ENCODE data around the gene TGIF1.

Gene TGIF1

GRCh38 chr18:3440341-3440740 is 9.6 kb upstream of the TGIF1 start:
- no peak for DNase-seq

DNA sequence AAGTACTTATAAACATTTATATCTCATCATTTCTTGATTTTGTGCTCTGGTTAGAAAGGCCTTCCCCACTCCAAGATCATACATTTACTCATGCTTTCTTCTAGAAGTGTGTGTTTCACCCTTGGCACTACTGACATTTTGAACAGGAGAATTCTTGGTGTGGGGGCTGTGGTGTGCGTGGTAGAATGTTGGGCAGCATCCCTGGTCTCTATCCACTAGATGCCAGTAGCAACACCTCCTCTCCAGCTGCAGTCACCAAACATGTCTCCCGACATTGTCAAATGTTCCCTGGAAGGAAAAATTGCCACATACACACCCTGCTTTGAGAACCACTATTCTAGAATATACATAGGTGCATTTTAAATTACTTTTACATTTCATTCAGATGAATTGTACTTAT is 8.7 kb upstream of the TGIF1 start:
- DNase-seq = no peak

DNA sequence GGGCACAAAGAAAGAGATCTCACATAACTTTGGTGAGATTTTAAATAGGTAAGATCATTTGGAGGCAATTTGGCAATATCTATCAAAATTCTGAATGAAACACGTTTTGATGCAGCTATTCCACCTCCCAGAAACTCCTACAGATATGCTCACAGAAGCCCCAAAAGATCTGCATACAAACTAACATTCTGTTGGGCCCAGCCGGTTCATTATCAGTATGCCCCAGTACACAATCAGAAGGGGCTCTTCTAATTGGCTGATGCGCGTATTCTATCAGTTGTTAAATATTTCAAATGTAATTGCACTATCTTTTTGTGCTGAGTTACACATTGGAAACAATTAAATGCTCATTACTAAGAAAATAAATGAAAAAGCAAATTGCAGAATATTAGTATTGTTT is 7.1 kb upstream of the TGIF1 start:
- DNase-seq = no peak

DNA sequence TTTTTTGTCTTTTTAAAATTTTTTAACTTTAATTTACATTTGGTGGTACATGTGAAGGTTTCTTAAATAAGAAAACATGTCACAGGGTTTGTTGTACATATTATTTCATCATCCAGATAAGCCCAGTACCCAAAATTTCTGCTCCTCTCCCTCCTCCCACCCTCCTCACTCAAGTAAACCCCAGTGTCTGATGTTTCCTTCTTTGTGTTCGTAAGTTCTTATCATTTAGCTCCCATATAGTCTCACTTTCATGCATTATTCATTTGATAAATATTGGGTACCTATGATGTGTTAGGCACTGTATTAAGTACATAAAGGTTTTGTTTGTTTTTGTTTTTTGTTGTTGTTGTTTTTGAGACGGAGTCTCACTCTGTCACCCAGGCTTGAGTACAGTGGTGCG is 5.7 kb upstream of the TGIF1 start:
- no peak for DNase-seq

DNA sequence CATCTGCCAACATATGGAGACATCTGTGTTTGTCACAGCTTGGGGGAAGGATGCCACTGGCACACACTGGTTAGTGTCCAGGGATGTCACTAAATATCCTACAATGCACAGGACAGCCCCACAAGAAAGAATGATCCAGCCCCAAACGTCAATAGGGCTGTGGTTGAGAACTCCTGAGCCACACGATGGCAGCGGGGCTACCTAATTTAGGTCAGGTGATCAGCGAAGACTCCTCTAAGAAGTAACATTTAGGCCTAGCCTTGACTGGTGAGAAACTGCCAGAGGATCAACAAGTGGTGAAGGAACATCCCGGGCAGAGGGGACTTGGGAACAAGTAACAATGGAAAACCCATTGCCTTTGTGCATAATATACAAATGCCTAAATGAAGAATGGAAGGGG is 5.0 kb upstream of the TGIF1 start:
- no peak for DNase-seq

DNA sequence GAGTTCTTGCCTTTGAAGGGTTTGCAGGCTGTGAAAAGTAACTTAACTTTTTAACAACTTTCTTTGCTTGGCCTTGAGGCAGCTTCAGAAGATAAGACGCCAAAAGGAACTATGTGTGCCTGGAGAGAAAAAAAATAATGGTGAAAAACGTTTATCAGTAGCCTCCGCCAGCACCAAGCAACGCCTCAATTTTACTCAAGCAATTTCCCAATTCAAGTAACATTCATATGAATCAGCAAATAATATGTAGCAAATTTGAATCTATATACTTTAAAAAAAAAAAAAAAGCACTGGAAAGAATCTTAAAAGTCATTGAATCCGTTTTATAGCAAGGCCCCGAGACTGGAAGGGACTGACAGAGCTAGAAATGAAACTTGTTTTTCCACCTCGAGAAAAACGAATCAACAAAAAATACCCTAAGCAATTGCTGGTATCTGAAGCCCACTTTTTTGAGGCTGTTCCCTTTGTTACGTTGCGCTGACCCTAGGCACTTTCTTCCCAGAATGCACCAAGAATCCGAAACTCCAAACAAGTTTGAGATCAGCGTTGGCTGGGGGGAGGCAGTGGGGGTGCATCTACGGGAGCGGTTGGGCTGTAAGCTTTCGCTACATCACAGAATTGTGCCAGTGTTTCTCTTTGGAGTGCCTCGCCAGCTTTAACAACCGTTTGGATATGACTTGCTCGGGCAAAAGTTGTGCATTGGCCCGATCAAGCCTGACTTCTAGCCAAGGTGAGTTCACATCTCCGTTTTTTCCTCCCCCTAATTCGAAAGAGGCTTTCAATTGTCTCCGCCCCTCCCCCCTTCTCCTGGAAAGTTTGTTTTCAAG is 2.7 kb upstream of the TGIF1 start:
- no peak for DNase-seq

DNA sequence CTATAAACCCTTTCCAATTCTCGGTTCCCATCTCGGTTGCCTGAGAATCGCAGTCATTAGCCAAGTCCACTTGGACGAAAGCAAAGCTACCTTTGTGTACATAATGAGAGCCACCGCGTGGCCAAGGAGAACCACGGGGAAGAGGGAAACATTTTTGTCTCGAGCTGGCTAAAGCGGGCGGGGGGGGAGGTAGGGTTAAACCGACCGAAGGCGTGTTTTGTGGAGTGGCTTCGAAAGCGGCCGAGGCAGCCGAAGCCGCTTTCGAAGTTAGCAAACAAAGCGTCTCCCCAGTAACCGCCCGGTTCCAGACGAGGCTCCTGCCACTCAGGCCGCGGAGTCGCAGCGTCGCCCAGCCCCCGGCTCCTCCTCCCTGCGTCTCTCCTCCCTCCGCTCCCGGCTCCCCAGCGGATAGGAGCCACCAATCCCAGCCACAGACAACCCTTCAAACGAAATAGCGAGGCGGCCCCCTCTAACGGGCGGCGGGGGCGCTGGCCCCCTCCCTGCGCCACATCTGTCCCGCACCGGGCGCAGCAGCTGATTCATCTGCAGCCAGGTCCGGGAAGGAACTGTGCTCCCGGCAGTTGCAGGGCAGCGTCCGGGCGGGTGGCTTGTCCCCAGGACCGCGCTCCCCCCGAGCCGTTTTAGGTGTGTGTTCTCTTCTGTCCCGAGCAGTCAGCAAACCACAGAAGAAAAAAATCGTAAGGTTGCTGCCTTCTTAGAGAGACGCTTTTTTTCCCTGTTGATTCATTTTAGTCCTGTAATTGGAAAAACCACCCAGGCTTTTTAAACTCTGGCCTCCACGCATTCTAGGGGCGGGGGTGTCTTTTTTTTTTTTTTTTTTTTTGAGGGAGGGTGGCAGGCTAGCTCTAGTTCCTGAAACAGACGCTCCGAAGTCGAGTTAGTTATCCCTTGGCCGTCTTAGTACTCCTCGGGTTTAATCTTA is 1.8 kb upstream of the TGIF1 start:
- DNase-seq = peak; percentile 79 to 85

- DNase-seq = peak in 1 of 2 experiments; percentile 12
These were observed 997 bp upstream of the TGIF1 start for GRCh38 chr18:3448838-3449511.

DNA sequence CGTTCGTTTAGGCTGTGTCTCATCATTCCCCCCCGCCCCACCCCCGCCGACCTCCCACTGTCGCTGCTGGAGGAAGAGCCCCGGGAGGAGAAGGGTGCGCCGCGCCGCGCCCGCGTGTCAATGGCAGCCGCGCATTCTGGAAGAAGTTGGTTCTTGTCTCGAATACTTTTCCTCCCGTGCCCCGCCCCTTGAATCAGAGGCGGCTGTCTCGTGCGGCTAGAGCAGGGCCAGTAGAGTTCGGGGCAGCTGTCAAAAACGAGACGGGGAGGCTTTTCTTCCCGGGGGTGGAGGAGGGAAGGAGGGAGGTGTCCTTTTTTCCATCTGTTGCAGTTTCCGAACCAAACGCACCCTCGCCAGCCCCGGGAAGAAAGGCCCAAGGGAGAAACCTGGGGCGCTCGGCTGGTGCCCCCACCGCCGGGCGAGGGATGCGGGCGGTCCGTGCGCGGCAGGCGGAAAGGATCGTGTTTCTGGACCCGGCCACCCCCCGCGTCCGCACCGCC is 410 bp upstream of the TGIF1 start:
- DNase-seq = no peak

- DNase-seq = no peak
These were observed 819 bp downstream of the TGIF1 start for GRCh38 chr18:3450799-3451182.

- DNase-seq = peak in 1 of 2 experiments; percentile 9
These were observed 1.4 kb downstream of the TGIF1 start for GRCh38 chr18:3451183-3451988.

GRCh38 chr18:3451989-3452749 is 2.2 kb downstream of the TGIF1 start:
- no peak for DNase-seq

GRCh38 chr18:3452750-3453539 is 3.0 kb downstream of the TGIF1 start:
- DNase-seq = no peak

DNA sequence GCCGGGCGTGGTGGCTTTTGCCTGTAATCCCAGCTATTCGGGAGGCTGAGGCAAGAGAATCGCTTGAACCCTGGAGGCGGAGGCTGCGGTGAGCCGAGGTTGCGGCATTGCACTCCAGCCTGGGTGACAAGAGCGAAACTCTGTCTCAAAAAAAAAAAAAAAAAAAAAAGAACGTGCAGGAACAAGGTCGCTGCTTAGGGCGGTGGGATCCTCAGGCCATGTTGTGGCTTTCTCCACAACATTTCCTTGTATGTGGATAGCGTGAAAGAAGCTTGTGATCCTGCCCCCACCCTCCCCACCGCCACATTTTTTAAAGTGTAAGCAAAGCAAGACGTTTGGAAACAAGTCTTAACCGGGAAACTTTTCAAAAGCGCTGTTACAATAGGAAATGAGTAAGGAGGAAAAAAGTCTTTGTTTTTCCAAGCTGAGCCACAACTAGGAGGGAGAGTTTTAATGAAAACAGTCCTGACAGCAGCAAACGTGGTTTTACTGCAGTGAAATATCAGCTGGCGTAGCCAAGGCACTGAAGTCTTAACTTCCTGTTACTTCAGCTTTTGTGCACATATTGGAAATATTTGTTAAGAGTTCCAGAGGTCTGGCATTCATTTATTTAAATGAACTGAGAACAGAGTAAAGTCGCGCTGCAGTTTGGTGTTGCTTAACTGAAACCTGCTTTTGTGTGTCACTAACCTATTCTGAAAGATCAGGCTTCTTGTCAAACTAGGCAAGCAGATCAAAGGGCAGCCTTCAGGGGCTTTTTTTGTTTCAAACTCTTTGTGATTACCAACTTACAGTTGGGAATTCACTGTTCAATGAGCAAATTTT is 3.8 kb downstream of the TGIF1 start:
- DNase-seq = no peak

GRCh38 chr18:3454365-3455089 is 4.6 kb downstream of the TGIF1 start:
- no peak for DNase-seq

DNA sequence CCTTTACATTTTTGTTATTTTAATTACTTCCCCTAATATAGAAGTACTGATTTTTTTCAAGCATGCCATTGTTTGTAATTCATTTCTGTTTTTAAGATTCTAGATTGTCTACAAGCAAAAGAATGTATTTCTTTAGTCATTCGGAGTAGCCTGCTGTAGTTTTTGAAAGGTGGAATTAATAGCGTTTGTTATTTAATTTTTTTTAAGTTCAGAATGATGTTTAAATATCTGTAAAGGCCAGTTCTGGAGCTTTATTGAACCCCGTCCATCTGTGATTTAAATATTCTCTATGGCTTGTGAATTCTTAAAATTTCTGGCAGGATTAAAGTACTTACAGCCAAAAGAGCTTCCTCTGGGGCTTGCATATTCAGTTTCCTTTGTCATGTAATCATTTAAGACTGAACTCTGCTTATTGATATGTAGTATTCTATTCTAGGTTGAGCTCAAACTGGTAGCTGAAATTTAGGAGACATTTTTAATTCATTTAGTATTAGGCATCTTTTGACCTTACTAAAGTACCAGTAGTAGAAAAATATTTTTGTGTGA is 5.2 kb downstream of the TGIF1 start:
- no peak for DNase-seq

- no peak for DNase-seq
These were observed 6.1 kb downstream of the TGIF1 start for GRCh38 chr18:3455907-3456685.

GRCh38 chr18:3456686-3457069 is 6.7 kb downstream of the TGIF1 start:
- DNase-seq = no peak
